ENCODE results near the gene LTO1. TPM values are rescaled to one million over a fixed set of nuclear protein-coding genes. Genes with fewer than 3 reads are reported as not detected.
A peak's percentile ranks its signal among the peaks of the same experiment; 100 is the strongest.

Gene LTO1
- polyA plus RNA-seq, 2 of the 4 experiments (the other 2 are of a cell fraction): 25.1 to 27.0 TPM

DNA sequence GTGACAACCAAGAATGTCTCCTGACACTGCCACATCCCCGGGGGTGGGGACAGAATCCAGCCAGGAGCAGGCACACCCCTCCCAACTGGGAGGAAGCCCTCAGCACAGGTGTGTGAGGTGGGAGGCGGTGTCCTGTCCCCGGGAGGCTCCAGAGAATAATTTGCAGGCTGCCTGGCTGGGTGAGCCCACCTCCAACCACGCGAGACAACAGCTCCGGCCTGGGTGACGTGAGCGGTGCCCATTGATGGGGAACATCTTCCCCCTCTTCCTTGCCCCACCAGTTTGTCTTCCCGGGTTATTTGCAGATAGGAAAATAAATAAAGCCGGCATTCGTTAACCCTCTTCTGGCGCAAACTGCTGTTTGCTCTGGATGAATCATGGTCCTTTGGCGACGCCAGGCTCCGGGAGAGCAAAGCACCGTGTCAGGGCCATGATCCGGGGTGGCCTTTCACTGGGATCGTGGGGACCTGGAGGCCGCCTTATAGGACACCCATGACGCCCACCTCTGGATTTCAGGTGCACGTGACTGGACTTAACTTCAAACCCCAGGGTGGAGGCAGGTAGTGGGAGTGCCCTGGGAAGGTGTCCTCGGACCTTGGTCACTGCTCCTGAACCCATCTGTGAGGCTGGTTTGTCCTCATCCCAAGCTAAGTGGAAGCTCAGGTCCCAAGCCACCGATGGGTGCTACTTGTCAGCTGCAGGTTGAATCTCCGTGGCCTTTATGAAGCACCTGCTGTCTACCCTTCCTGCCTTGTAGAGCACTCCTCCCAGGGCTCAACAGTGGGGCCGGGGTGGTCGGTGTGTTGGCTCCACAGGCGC, 20.3 kb downstream of the LTO1 start (continued):
- TF ChIP-seq, protein P1, sequence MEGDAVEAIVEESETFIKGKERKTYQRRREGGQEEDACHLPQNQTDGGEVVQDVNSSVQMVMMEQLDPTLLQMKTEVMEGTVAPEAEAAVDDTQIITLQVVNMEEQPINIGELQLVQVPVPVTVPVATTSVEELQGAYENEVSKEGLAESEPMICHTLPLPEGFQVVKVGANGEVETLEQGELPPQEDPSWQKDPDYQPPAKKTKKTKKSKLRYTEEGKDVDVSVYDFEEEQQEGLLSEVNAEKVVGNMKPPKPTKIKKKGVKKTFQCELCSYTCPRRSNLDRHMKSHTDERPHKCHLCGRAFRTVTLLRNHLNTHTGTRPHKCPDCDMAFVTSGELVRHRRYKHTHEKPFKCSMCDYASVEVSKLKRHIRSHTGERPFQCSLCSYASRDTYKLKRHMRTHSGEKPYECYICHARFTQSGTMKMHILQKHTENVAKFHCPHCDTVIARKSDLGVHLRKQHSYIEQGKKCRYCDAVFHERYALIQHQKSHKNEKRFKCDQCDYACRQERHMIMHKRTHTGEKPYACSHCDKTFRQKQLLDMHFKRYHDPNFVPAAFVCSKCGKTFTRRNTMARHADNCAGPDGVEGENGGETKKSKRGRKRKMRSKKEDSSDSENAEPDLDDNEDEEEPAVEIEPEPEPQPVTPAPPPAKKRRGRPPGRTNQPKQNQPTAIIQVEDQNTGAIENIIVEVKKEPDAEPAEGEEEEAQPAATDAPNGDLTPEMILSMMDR (IDR thresholded peaks at IDR 0.05): no peak
- no peak; the same call in 2 of the 3 replicates for TF ChIP-seq SMC3 (IDR thresholded peaks at IDR 0.05)
- TF ChIP-seq EHMT2 (IDR thresholded peaks at IDR 0.05; ENCODE audit: low read depth): no peak
- TF ChIP-seq, protein P2, sequence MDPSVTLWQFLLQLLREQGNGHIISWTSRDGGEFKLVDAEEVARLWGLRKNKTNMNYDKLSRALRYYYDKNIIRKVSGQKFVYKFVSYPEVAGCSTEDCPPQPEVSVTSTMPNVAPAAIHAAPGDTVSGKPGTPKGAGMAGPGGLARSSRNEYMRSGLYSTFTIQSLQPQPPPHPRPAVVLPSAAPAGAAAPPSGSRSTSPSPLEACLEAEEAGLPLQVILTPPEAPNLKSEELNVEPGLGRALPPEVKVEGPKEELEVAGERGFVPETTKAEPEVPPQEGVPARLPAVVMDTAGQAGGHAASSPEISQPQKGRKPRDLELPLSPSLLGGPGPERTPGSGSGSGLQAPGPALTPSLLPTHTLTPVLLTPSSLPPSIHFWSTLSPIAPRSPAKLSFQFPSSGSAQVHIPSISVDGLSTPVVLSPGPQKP (IDR thresholded peaks at IDR 0.05; ENCODE audit: low read depth, low read length): no peak
- TF ChIP-seq, protein P3, sequence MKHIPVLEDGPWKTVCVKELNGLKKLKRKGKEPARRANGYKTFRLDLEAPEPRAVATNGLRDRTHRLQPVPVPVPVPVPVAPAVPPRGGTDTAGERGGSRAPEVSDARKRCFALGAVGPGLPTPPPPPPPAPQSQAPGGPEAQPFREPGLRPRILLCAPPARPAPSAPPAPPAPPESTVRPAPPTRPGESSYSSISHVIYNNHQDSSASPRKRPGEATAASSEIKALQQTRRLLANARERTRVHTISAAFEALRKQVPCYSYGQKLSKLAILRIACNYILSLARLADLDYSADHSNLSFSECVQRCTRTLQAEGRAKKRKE (CRISPR knock-in tag; IDR thresholded peaks at IDR 0.05; ENCODE audit: low read depth): 0 out of 2 replicates have a peak, but pooled peaks have one; percentile 51
- no peak for TF ChIP-seq CBX2 (IDR thresholded peaks at IDR 0.05; ENCODE audit: borderline replicate concordance, low read depth)
- TF ChIP-seq POLR2AphosphoS2 (conservative IDR thresholded peaks at IDR 0.05; ENCODE audit: low read length): peak; percentile 57; the same call in 1 of the 2 replicates
- no peak; the same call in none of the 2 replicates for TF ChIP-seq HOXB5 (CRISPR knock-in tag; IDR thresholded peaks at IDR 0.05)
- no peak for TF ChIP-seq NR3C1 (IDR thresholded peaks at IDR 0.05)
- peak; percentile 85 for TF ChIP-seq FOSL2 (IDR thresholded peaks at IDR 0.05)
- peak; percentile 96 for TF ChIP-seq FOSL2 (CRISPR knock-in tag; IDR thresholded peaks at IDR 0.05)
- no peak for TF ChIP-seq RFX5 (IDR thresholded peaks at IDR 0.05)
- TF ChIP-seq ZNF302 (CRISPR knock-in tag; IDR thresholded peaks at IDR 0.05): no peak
- TF ChIP-seq, protein P4, sequence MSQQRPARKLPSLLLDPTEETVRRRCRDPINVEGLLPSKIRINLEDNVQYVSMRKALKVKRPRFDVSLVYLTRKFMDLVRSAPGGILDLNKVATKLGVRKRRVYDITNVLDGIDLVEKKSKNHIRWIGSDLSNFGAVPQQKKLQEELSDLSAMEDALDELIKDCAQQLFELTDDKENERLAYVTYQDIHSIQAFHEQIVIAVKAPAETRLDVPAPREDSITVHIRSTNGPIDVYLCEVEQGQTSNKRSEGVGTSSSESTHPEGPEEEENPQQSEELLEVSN (IDR thresholded peaks at IDR 0.05; ENCODE audit: borderline replicate concordance, low read depth): peak; percentile 47; the same call in 1 of the 2 replicates
- TF ChIP-seq, protein P5, sequence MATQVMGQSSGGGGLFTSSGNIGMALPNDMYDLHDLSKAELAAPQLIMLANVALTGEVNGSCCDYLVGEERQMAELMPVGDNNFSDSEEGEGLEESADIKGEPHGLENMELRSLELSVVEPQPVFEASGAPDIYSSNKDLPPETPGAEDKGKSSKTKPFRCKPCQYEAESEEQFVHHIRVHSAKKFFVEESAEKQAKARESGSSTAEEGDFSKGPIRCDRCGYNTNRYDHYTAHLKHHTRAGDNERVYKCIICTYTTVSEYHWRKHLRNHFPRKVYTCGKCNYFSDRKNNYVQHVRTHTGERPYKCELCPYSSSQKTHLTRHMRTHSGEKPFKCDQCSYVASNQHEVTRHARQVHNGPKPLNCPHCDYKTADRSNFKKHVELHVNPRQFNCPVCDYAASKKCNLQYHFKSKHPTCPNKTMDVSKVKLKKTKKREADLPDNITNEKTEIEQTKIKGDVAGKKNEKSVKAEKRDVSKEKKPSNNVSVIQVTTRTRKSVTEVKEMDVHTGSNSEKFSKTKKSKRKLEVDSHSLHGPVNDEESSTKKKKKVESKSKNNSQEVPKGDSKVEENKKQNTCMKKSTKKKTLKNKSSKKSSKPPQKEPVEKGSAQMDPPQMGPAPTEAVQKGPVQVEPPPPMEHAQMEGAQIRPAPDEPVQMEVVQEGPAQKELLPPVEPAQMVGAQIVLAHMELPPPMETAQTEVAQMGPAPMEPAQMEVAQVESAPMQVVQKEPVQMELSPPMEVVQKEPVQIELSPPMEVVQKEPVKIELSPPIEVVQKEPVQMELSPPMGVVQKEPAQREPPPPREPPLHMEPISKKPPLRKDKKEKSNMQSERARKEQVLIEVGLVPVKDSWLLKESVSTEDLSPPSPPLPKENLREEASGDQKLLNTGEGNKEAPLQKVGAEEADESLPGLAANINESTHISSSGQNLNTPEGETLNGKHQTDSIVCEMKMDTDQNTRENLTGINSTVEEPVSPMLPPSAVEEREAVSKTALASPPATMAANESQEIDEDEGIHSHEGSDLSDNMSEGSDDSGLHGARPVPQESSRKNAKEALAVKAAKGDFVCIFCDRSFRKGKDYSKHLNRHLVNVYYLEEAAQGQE (IDR thresholded peaks at IDR 0.05): peak; percentile 40; the same call in 1 of the 2 replicates
- TF ChIP-seq FOSB (CRISPR knock-in tag; IDR thresholded peaks at IDR 0.05): peak; percentile 93
- no peak for TF ChIP-seq MAZ (IDR thresholded peaks at IDR 0.05; ENCODE audit: borderline replicate concordance, low read depth, low read length)
- 0 out of 2 replicates have a peak, but pooled peaks have one; percentile 23 for TF ChIP-seq FOXS1 (CRISPR knock-in tag; IDR thresholded peaks at IDR 0.05)
- TF ChIP-seq RNF2 (IDR thresholded peaks at IDR 0.05; ENCODE audit: borderline replicate concordance, low read depth): no peak
- TF ChIP-seq, protein P6, sequence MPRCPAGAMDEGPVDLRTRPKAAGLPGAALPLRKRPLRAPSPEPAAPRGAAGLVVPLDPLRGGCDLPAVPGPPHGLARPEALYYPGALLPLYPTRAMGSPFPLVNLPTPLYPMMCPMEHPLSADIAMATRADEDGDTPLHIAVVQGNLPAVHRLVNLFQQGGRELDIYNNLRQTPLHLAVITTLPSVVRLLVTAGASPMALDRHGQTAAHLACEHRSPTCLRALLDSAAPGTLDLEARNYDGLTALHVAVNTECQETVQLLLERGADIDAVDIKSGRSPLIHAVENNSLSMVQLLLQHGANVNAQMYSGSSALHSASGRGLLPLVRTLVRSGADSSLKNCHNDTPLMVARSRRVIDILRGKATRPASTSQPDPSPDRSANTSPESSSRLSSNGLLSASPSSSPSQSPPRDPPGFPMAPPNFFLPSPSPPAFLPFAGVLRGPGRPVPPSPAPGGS (IDR thresholded peaks at IDR 0.05): peak; percentile 91; the same call in 2 of the 3 replicates
- no peak for TF ChIP-seq PHF8 (IDR thresholded peaks at IDR 0.05; ENCODE audit: borderline replicate concordance, low read depth)
- peak; percentile 23; the same call in 1 of the 2 replicates for TF ChIP-seq MYC (IDR thresholded peaks at IDR 0.05; ENCODE audit: borderline replicate concordance, low read length)
- TF ChIP-seq TP53 (CRISPR knock-in tag; IDR thresholded peaks at IDR 0.05): peak; percentile 60; the same call in 1 of the 2 replicates
- peak; percentile 68; the same call in 1 of the 2 replicates for TF ChIP-seq RARB (CRISPR knock-in tag; IDR thresholded peaks at IDR 0.05)

All from A549 (cell line).